ENCODE measurements around the gene SLC6A17.

SLC6A17 gene

GRCh38 chr1:110150330-110151174 lies at the start of gene SLC6A17:
Gene SLC6A17, plus strand, starts transcription at chr1:110150494. Its CDS starts 16,436 bp downstream, at chr1:110166930.
- DNase-seq: no peak

GRCh38 chr1:110102081-110102480 lies 48.2 kb upstream of the SLC6A17 start:
- DNase-seq: no peak

- peak; percentile 52 for DNase-seq
Observed at GRCh38 chr1:110106013-110106941, 44.0 kb upstream of the SLC6A17 start.

- DNase-seq: no peak
Observed at GRCh38 chr1:110107867-110108469, 42.3 kb upstream of the SLC6A17 start.

- no peak for DNase-seq
Observed at GRCh38 chr1:110111081-110111480, 39.2 kb upstream of the SLC6A17 start.

GRCh38 chr1:110112143-110112542 lies 38.2 kb upstream of the SLC6A17 start, which contains the start of gene UBL4B:
Gene UBL4B, plus strand, starts transcription at chr1:110112443. Its CDS starts 92 bp downstream, at chr1:110112535.
- DNase-seq: no peak

GRCh38 chr1:110112656-110113055 lies 37.6 kb upstream of the SLC6A17 start:
- DNase-seq: no peak

- DNase-seq: no peak
Observed at GRCh38 chr1:110113551-110113950, 36.7 kb upstream of the SLC6A17 start.

- no peak for DNase-seq
Observed at GRCh38 chr1:110114173-110114572, 36.1 kb upstream of the SLC6A17 start.

GRCh38 chr1:110114784-110115183 lies 35.5 kb upstream of the SLC6A17 start:
- no peak for DNase-seq

GRCh38 chr1:110118636-110119396 lies 31.5 kb upstream of the SLC6A17 start:
- DNase-seq: no peak

GRCh38 chr1:110119843-110120242 lies 30.5 kb upstream of the SLC6A17 start:
- DNase-seq: no peak

- DNase-seq: no peak
Observed at GRCh38 chr1:110120960-110121561, 29.2 kb upstream of the SLC6A17 start.

GRCh38 chr1:110123224-110123623 lies 27.1 kb upstream of the SLC6A17 start:
- no peak for DNase-seq

- DNase-seq: no peak
Observed at GRCh38 chr1:110125810-110126209, 24.5 kb upstream of the SLC6A17 start.

- DNase-seq: no peak
Observed at GRCh38 chr1:110130113-110130591, 20.1 kb upstream of the SLC6A17 start.

- no peak for DNase-seq
Observed at GRCh38 chr1:110130989-110131388, 19.3 kb upstream of the SLC6A17 start.

GRCh38 chr1:110132682-110133081 lies 17.6 kb upstream of the SLC6A17 start:
- DNase-seq: no peak

GRCh38 chr1:110133436-110133835 lies 16.9 kb upstream of the SLC6A17 start:
- no peak for DNase-seq

GRCh38 chr1:110134050-110134595 lies 16.2 kb upstream of the SLC6A17 start:
- no peak for DNase-seq

- DNase-seq: no peak
Observed at GRCh38 chr1:110135246-110135645, 15.0 kb upstream of the SLC6A17 start.
